Skin of body (tissue), 2 donors: ENCODE measurements around the gene TIE1. TPM values are rescaled to one million over a fixed set of nuclear protein-coding genes. Genes with fewer than 3 reads are reported as not detected.

Experiments
- DNase-seq: peaks from one replicate; lab custom pipeline; 2025; lab: John Stamatoyannopoulos, UW
- total RNA-seq: library from RNA; depleted of rRNA; stranded (reverse); fragments of >200 nt; gene quantifications from one replicate; pipeline ENCODE4 v1.2.3, GENCODE V29; 2014

Gene TIE1
- total RNA-seq, 1 donor from 2014 or later, result 19.5 TPM

- DNase-seq, result no peak
Observed at GRCh38 chr1:43292679-43293078, 8.1 kb upstream of the TIE1 start.

- DNase-seq, result no peak
Observed at GRCh38 chr1:43293176-43293575, 7.6 kb upstream of the TIE1 start.

DNA sequence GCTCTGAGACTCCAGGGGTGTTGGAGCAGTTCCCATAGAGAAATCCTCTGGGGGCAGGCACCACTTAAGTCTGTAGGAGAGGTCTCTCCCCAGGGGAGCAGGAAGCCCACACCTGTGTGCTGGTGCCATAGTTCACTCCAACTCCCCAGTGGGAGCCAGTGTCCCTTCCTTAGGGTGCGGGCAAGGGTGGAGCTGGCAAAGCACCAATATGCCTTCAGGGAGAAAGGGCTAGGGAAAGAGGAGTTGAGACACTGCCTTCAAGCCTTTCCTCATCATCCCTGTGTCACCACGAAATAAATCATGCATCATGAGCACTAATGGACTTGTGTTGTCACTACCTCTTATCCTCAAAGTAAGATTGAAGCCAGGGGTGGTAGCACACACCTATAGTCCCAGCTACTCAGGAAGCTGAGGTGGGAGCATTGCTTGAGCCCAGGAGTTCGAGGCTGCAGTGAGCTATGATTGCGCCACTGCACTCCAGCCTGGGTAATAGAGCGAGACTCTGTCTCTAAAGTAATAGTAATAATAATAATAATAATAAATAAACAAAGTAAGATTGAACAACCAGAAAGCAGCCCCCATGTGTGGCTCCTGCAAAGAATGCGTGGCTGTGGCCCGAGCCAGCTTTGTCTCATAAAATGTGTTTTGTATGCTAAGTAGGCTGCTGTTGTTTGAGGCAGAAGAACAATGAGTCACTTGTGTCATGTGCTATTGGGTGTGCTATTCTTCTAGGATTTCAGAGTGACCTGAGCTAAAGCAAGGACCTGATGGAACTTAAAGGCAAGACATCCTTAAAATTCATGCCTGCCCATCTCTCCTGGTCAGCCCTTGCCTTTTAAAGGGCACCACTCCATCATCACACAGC, 6.7 kb upstream of the TIE1 start:
- DNase-seq, result no peak

- no peak for DNase-seq
Observed at GRCh38 chr1:43294761-43295160, 6.0 kb upstream of the TIE1 start.

DNA sequence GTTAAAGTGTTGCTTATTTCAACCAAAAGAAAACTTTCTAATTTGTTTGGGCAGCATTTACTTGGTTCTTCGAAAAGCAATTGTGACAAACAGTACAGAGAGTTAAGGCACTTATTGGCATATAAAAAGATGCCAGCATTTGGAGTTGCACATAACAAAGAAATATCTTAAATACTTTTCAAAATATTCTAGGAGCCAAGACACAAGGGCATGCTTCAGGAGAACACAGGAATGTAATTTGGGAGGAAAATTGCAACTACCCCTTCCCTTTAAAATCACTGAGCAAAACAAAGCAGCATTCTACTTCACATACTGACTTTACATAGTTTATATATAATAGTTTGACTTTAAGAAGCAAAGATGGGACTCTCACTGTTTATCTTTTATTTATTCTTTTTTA, 4.6 kb upstream of the TIE1 start:
- no peak for DNase-seq

DNA sequence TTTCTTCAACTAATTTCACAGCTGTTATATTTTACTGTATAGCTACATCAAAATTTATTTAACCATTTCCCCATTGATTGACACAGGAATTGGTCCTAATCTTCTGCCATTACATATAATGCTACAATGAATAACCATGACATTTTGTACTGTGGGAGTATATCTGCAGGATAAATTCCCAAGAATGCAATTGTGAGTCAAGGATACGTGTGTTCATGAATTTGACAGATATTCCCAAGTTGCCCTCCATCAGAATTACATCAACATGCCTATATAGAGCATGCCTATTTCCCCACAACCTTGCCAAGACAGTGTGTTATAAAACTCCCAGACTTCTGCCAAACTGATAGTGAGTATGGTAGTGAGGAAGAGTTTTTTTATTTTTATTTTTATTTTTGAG, 2.7 kb upstream of the TIE1 start:
- DNase-seq, result no peak

DNA sequence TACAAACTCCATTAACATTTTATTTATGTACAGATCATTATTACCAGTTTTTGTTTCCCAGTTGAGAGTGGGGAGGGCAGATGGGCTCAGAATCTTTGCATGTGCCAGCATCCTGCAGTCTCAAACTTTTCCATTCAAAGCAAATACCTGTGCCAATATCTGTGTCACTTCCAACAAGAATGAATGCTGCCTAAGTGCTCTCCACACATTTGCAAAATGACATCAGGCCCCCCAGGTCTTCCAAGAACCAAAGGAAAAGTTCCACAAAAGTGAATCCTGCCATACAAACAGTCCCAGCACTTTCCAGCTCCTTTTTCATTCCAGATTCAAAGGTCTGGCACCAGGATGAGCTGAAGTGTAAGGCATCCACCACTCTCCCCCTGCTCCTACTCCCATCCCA, 1.7 kb upstream of the TIE1 start:
- DNase-seq, result no peak

- no peak for DNase-seq
Observed at GRCh38 chr1:43302201-43302600, 1.4 kb downstream of the TIE1 start.

DNA sequence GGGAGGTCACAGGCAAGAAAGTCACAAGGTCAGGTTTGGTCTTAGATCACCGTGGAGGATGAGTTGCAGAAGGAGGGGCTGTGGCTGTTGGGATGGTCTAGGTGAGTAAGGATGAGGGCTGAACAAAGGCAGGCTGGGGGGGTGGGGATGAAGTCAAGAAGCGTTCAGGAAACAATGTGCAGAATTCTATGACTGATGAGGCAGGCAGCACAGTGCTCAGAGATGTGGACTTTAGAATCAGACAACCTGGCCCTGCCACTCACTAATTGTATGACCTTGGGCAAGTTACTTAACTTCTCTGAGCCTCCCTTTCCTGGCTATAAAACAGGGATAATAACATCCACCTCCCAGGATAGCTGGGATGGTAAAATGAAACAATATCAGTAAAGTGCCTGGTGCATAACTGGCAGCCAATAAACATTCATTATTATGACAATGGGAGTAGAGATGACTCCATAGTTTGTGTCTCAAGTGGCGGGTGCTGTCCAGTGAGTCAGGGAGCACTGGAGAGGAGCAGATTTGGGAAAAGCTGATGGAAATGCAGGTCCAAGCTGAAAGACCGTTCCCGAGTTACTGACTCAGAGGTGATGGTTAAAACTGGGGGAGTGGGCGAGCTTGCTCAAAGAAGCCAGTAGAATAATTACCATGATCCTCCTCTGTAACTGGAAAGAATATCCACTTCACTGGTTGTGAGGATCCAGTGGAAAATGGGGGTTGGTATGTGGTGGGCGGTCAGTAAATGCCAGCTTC, 2.1 kb downstream of the TIE1 start:
- DNase-seq, result no peak

DNA sequence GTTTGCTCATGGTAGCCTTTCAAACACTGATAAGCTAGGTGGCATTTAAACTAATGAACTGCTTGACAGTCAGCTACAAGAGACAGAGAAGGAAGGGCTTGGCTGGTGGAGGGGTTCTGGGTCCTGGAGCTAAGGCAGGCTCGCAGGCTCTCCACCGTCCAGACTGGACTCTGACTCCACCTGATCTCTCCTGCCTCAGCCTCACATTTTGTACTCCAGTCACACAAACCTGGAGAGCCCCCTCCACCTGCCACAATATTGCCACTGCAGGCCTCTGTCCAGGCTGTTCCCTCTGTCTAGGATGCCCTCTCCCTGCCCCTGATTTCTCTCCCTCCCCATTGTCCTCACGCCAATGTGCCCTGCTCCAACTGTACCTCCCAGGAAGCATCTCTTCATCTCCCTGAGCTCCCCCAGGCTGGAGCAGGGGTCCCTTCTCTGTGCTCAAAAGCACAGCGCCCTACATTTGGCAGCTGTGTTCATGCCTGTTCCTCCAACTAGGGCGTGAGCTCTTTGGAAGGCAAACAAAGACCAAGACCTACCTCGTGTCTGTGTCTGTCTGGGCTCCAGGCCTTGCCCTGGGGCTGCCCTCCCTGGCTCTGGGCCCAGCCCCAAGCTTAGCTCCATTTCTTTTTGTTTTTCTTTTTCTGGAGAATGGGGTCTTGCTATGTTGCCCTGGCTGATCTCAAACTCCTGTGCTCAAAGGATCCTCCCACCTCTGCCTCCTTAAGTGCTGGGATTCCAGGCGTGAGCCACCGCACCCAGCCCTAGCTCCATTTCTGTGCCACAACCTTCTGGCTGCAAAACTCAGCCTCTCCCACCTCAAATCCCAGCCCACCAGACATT, 2.9 kb downstream of the TIE1 start:
- DNase-seq, result no peak

GRCh38 chr1:43304314-43304681, 3.5 kb downstream of the TIE1 start:
- no peak for DNase-seq

- DNase-seq, result no peak
Observed at GRCh38 chr1:43304771-43305300, 4.1 kb downstream of the TIE1 start.

DNA sequence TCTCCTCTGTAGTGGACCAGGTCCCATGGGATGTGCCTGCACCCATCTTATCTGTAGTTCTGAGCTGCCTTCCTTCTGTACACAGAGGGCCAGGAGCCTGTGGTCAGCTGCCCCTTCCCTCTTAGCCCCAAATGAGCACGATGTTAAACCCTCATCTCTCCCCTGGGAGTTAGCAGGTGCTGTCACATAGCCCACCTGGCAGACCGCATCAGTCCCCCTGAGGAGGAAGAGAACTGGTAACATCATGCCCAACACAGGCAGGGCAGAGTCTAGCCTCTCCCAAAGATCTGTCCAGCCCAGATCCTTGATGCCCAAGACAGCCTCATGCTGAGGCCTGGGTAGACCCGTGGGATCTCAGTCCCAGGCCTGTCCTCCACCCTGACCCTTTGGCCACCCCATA, 4.7 kb downstream of the TIE1 start:
- no peak for DNase-seq

DNA sequence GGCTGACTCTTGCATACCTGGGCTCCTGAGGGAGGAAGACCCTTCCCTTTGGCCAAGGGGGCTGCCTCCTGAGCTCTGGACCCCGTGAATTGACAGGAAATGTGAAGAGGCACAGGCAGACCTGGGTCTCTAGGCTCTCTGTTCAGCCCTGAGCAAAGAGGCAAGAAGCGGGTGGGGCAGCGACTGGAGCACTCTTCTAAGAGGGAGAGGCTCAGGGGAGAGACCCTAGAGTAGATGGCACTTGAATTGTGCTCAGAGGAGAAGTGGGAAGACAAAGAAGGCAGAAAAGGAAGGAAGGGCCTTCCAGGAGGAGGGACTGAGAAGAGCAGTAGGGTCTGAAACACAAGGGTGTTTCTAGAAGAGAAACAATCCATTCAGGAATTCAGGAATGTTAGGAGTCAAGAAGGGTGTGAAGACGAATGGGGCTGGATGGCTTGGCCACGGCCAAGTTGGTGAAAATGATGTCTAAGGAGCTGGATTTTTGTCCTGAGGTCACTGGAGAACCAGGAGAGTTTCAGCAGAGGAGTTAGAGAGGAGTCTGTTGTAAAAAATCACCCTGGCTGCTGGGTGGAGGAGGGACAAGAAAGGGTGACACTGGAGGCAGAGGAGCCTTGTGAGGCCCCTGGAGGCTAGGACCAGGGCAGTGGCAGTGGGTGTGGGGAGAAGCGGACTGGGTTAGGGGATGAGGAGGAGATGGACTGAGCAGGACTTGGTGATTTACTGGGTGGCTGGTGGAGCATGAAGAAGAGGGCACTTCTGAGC, 5.3 kb downstream of the TIE1 start:
- no peak for DNase-seq

DNA sequence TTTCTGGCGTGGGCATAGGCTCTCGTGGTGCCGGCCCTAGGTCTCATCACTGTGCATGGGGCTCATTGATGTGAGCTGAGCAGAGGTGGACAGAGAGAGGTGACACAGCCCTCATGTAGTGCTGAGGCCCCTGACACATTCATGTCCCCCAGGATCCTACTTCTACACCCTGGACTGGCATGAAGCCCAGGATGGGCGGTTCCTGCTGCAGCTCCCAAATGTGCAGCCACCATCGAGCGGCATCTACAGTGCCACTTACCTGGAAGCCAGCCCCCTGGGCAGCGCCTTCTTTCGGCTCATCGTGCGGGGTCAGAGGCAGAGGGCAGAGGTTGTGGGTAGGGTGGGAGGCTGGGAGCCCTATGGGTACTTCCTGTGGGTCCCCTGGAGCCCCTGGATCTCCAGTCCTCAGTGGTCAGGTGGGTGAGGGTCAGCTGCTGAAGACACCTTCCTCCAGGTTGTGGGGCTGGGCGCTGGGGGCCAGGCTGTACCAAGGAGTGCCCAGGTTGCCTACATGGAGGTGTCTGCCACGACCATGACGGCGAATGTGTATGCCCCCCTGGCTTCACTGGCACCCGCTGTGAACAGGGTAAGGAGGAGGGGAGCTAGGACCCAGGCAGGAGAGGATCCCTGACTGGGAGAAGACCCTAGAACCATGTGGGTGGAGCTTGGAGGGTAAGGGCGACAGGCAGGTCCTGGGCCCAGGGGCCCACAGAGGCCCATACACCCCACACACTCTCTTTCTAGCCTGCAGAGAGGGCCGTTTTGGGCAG, 6.1 kb downstream of the TIE1 start:
- DNase-seq, result no peak

GRCh38 chr1:43307458-43308158, 6.8 kb downstream of the TIE1 start:
- DNase-seq, result no peak

DNA sequence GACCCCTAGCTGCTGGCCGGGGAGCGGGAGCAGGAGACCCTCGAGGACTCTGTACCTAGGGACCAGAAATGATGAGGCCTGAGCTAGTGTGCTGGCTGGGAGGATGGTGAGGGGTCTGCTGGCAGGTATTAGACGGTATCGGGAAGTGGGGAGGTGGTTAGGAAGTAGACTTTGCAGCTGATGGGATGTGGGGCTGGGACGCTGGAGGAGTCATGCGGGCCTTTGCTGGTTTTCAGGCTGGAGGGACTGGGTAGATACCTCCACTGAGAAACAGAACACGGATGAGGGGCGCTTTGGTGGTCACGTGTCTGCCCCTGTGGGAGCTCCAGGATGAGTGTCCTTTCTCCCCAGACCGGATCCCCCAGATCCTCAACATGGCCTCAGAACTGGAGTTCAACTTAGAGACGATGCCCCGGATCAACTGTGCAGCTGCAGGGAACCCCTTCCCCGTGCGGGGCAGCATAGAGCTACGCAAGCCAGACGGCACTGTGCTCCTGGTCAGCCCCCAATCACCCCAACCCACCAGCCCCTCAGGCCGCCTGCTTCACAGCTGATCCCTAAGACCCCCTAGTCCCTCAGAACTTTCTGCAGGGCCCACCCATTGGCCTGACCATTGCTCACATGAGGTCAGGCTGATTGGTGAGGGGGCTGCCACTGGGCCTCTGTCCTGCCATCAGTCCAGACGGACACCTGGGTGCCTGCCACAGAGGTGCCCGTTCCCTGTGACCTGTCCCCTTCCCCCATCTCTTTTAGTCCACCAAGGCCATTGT, 8.0 kb downstream of the TIE1 start:
- DNase-seq, result no peak

DNA sequence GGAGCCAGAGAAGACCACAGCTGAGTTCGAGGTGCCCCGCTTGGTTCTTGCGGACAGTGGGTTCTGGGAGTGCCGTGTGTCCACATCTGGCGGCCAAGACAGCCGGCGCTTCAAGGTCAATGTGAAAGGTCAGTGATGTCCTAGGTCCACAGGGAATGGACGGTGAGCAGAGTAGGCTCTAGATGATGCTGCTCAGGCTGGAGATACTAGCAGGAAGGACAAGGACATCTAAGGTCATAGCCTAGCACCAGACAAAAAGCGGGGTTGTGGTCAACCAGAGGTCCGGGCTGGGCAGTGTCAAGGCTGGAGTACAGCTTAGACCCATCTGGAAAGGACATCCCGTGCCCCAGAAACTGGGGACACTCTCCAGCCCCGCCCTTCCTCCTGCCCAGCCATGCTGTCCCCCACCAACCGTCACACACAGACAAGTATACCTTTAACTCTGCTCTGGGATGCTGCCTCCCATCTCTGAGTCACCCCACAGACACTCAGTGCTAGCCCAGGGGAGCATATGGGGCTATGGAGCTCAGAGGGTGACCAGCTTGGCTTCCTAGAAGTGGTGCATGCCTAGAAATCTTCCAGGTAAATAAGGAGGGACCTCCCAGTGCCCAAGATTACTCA, 8.7 kb downstream of the TIE1 start:
- DNase-seq, result no peak
